Neural cell (in vitro differentiated cells): ENCODE data around the gene CNTNAP2. TPM values are rescaled to one million over a fixed set of nuclear protein-coding genes. Genes with fewer than 3 reads are reported as not detected.

Source experiments
- H2AFZ ChIP-seq: fragments of 200-600, 300-800 bp; sonication (generic), shearing (Covaris generic); 2 replicates; pipeline ENCODE4 v1.6.0; 2014; ENCODE audit warnings: low read depth, mild to moderate bottlenecking, antibody characterized with exemption, low read length, moderate library complexity
- H3F3A ChIP-seq: fragments of 200-600 bp; shearing (Covaris generic); 2 replicates; pipeline ENCODE4 v1.6.1; 2016; ENCODE audit warnings: mild to moderate bottlenecking, moderate library complexity, mixed read lengths, antibody characterized with exemption, low read length; ENCODE audit not compliant: insufficient read depth, poor library complexity, severe bottlenecking
- H3K27ac ChIP-seq: fragments of 200-600, 300-800 bp; sonication (generic), shearing (Covaris generic); 2 replicates; pipeline ENCODE4 v1.5.1; 2014; ENCODE audit warnings: mild to moderate bottlenecking, low read length, moderate library complexity
- H3K27me3 ChIP-seq: fragments of 300-800, 200-600 bp; sonication (generic), shearing (Covaris generic); 2 replicates; pipeline ENCODE4 v1.6.0; 2014; ENCODE audit warnings: mild to moderate bottlenecking, low read depth, low read length, moderate library complexity; ENCODE audit not compliant: insufficient read depth
- H3K36me3 ChIP-seq: fragments of 300-800, 200-600 bp; sonication (generic), shearing (Covaris generic); 2 replicates; pipeline ENCODE4 v1.5.1; 2014; ENCODE audit warnings: mild to moderate bottlenecking, antibody characterized with exemption, low read length, moderate library complexity; ENCODE audit not compliant: insufficient read depth
- H3K4me2 ChIP-seq: fragments of 300-800, 200-600 bp; sonication (generic), shearing (Covaris generic); 2 replicates; pipeline ENCODE4 v1.6.0; 2014; ENCODE audit warnings: mild to moderate bottlenecking, low read length
- H3K4me3 ChIP-seq: fragments of 300-800, 200-600 bp; sonication (generic), shearing (Covaris generic); 2 replicates; pipeline ENCODE4 v1.5.1; 2014; ENCODE audit warnings: mild to moderate bottlenecking, low read length, moderate library complexity
- H3K79me2 ChIP-seq: fragments of 200-600 bp; shearing (Covaris generic); replicated peaks from 2 replicates; pipeline ENCODE4 v1.6.0; 2014; ENCODE audit warnings: mild to moderate bottlenecking, low read length, moderate library complexity; ENCODE audit not compliant: insufficient read depth
- H3K9ac ChIP-seq: fragments of 300-800, 200-600 bp; sonication (generic), shearing (Covaris generic); 2 replicates; pipeline ENCODE4 v1.6.1; 2016; ENCODE audit warnings: mild to moderate bottlenecking, low read length, mixed read lengths
- H3K9me2 ChIP-seq: fragments of 200-600 bp; shearing (Covaris generic); 2 replicates; pipeline ENCODE4 v1.6.1; 2016; ENCODE audit warnings: mild to moderate bottlenecking, low read length, mixed read lengths; ENCODE audit not compliant: insufficient read depth
- H3K9me3 ChIP-seq: fragments of 200-600, 300-800 bp; sonication (generic), shearing (Covaris generic); 2 replicates; pipeline ENCODE4 v1.6.1; 2016; ENCODE audit warnings: mild to moderate bottlenecking, mixed run types, low read length, moderate library complexity, mixed read lengths
- H4K20me1 ChIP-seq: fragments of 200-600 bp; shearing (Covaris generic); 2 replicates; pipeline ENCODE4 v1.6.1; 2016; ENCODE audit warnings: mild to moderate bottlenecking, mixed run types; ENCODE audit not compliant: insufficient read depth
- EP300 ChIP-seq: fragments of 450-650 bp; conservative IDR thresholded peaks from 2 replicates; pipeline ENCODE4 v1.6.1; 2014; ENCODE audit warnings: antibody characterized with exemption, mild to moderate bottlenecking, moderate library complexity; ENCODE audit not compliant: poor library complexity, severe bottlenecking
- EZH2 ChIP-seq: fragments of 200-600, 300-800 bp; shearing (Covaris generic), sonication (generic); IDR thresholded peaks from 2 replicates; pipeline ENCODE4 v1.6.1; 2014; ENCODE audit warnings: antibody characterized with exemption, low read length, borderline replicate concordance, mild to moderate bottlenecking; ENCODE audit not compliant: insufficient read depth, poor library complexity, severe bottlenecking
- MXI1 ChIP-seq: fragments of 450-650 bp; conservative IDR thresholded peaks from 2 replicates; pipeline ENCODE4 v1.6.1; 2014; ENCODE audit warnings: antibody characterized with exemption, mild to moderate bottlenecking; ENCODE audit not compliant: poor library complexity, severe bottlenecking
- POLR2AphosphoS5 ChIP-seq: IDR thresholded peaks from 2 replicates; pipeline ENCODE4 v1.6.1; 2012
- RAD21 ChIP-seq: fragments of 450-650 bp; conservative IDR thresholded peaks from 2 replicates; pipeline ENCODE4 v1.6.1; 2014; ENCODE audit warnings: antibody characterized with exemption, mild to moderate bottlenecking, moderate library complexity
- SMC3 ChIP-seq: fragments of 450-650 bp; conservative IDR thresholded peaks from 2 replicates; pipeline ENCODE4 v1.6.1; 2014; ENCODE audit warnings: antibody characterized with exemption, mild to moderate bottlenecking, moderate library complexity; ENCODE audit not compliant: poor library complexity
- TAF1 ChIP-seq: IDR thresholded peaks from 2 replicates; pipeline ENCODE4 v1.6.1; 2012; ENCODE audit warnings: low read depth
- polyA plus RNA-seq: library from polyadenylated mRNA; depleted of rRNA; stranded (reverse); fragments of >200 nt; gene quantifications from 2 replicates; pipeline ENCODE4 v1.2.3, GENCODE V29; 2014
- TF ChIP-seq, protein P1 (sequence below): fragments of 450-650 bp; IDR thresholded peaks from 2 replicates; pipeline ENCODE4 v1.5.1; 2014; ENCODE audit warnings: antibody characterized with exemption, mild to moderate bottlenecking, moderate library complexity; ENCODE audit not compliant: poor library complexity, severe bottlenecking
- TF ChIP-seq, protein P2 (sequence below): IDR thresholded peaks from 2 replicates; pipeline ENCODE4 v1.6.1; 2012; ENCODE audit warnings: borderline replicate concordance

Gene CNTNAP2
- polyA plus RNA-seq, 1 donor from 2014 or later = 276 TPM

DNA sequence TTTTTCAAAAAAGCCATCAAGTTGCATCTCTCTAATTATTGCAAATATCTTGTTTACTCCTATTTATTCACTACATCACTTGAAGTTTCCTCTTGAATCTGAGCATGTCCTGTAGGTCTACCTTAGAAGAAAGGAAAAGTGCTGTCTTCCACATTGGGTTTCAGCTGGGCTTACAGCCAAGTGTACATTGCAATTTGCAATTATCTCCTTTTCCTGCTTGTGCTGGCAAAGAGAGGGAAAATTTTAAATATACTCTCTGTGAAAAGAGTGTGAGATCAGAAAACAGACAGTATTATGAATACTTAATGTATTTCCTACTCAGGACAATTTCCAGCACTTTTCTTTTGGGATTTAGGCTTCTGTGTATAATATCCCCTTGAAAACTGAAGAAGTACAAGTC lies 839.7 kb downstream of the CNTNAP2 start:
- Histone ChIP-seq H3K9me3 (no peaks in the 10 kb centered on the region), H2AFZ (no peak overlapping the region)
- TF ChIP-seq EZH2 = no peak

DNA sequence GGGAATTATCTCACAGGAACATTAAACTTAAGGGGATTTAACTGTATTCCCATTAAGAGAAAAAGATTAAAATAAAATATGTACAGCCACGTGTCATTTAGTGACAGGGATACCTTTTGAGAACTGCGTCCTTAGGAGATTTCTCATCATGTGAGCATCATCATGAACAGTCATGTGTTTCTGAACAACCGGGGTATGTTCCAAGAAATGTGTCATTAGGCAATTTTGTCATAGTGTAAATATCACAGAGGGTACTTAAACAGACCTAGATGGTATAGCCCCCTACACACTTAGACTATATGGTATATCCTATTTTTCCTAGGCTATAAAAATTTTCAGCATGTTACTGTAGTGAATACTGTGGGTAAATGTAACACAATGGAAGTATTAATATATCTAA lies 840.3 kb downstream of the CNTNAP2 start:
- H3K4me2 ChIP-seq = no peak overlapping the region
- H3K9me3 ChIP-seq = no peaks in the 10 kb centered on the region
- H3F3A ChIP-seq = no peaks in the 10 kb centered on the region
- TF ChIP-seq SMC3 (no peak), EZH2 (no peak), TAF1 (no peak), EP300 (no peak), POLR2AphosphoS5 (no peak), MXI1 (no peak), RAD21 (no peak)
- TF ChIP-seq, protein P1, sequence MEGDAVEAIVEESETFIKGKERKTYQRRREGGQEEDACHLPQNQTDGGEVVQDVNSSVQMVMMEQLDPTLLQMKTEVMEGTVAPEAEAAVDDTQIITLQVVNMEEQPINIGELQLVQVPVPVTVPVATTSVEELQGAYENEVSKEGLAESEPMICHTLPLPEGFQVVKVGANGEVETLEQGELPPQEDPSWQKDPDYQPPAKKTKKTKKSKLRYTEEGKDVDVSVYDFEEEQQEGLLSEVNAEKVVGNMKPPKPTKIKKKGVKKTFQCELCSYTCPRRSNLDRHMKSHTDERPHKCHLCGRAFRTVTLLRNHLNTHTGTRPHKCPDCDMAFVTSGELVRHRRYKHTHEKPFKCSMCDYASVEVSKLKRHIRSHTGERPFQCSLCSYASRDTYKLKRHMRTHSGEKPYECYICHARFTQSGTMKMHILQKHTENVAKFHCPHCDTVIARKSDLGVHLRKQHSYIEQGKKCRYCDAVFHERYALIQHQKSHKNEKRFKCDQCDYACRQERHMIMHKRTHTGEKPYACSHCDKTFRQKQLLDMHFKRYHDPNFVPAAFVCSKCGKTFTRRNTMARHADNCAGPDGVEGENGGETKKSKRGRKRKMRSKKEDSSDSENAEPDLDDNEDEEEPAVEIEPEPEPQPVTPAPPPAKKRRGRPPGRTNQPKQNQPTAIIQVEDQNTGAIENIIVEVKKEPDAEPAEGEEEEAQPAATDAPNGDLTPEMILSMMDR = no peak
- TF ChIP-seq, protein P2, sequence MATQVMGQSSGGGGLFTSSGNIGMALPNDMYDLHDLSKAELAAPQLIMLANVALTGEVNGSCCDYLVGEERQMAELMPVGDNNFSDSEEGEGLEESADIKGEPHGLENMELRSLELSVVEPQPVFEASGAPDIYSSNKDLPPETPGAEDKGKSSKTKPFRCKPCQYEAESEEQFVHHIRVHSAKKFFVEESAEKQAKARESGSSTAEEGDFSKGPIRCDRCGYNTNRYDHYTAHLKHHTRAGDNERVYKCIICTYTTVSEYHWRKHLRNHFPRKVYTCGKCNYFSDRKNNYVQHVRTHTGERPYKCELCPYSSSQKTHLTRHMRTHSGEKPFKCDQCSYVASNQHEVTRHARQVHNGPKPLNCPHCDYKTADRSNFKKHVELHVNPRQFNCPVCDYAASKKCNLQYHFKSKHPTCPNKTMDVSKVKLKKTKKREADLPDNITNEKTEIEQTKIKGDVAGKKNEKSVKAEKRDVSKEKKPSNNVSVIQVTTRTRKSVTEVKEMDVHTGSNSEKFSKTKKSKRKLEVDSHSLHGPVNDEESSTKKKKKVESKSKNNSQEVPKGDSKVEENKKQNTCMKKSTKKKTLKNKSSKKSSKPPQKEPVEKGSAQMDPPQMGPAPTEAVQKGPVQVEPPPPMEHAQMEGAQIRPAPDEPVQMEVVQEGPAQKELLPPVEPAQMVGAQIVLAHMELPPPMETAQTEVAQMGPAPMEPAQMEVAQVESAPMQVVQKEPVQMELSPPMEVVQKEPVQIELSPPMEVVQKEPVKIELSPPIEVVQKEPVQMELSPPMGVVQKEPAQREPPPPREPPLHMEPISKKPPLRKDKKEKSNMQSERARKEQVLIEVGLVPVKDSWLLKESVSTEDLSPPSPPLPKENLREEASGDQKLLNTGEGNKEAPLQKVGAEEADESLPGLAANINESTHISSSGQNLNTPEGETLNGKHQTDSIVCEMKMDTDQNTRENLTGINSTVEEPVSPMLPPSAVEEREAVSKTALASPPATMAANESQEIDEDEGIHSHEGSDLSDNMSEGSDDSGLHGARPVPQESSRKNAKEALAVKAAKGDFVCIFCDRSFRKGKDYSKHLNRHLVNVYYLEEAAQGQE = no peak
- H4K20me1 ChIP-seq = no peaks in the 10 kb centered on the region
- no peak overlapping the region for H3K27ac ChIP-seq
- no peak overlapping the region for H3K9ac ChIP-seq
- H3K27me3 ChIP-seq = no peaks in the 10 kb centered on the region
- no peaks in the 10 kb centered on the region for H3K79me2 ChIP-seq
- no peaks in the 10 kb centered on the region for H3K36me3 ChIP-seq
- no peaks in the 10 kb centered on the region for H3K9me2 ChIP-seq
- H3K4me3 ChIP-seq = no peak overlapping the region
- no peak overlapping the region for H2AFZ ChIP-seq

More for the DNA sequence above, 839.7 kb downstream of the CNTNAP2 start:
- Histone ChIP-seq H3K9me2 (no peaks in the 10 kb centered on the region), H3K4me2 (no peak overlapping the region), H3K27ac (no peak overlapping the region), H3F3A (no peaks in the 10 kb centered on the region), H3K4me3 (no peak overlapping the region), H3K9ac (no peak overlapping the region), H3K27me3 (no peaks in the 10 kb centered on the region), H3K79me2 (no peaks in the 10 kb centered on the region), H4K20me1 (no peaks in the 10 kb centered on the region), H3K36me3 (no peaks in the 10 kb centered on the region)
